K562 (cell line): ENCODE measurements around the gene RNF152. TPM values are rescaled to one million over a fixed set of nuclear protein-coding genes. Genes with fewer than 3 reads are reported as not detected.

Experiments used
- ATAC-seq: fragments of 200-7000 bp; cut with Tn5 transposase; 3 replicates; pipeline ENCODE4 v1.9.1; 2020; ENCODE audit warnings: moderate library complexity
- BruUV-seq: library from RNA; stranded (reverse); fragments of 400-500 nt; replicated peaks from 2 replicates; lab custom pipeline; 2021; lab: Mats Ljungman, UMichigan
- CTCF ChIA-PET: fragments of 300-600 bp; formaldehyde crosslinking; extraction: SDS; loops from one replicate; lab custom pipeline; 2021; ENCODE audit warnings: low intra/inter-chr PET ratio; lab: Yijun Ruan, JAX
- POLR2A ChIA-PET: fragments of 300-600, 350-650 bp; sonication (Branson Sonifier 250); formaldehyde crosslinking; extraction: SDS; loops from one replicate; lab custom pipeline; 2021; ENCODE audit warnings: antibody characterized with exemption, inconsistent platforms; lab: Yijun Ruan, JAX
- DNase-seq, 4 experiments: peaks; one replicate each; pipeline versions ENCODE4 v3.0.0 to v3.0.0-alpha.2; 2011 to 2018; ENCODE audit warnings: low spot score in 3 of 4, mixed read lengths in 3 of 4; ENCODE audit errors: extremely low read depth in 1 of 4
- FAIRE-seq: peaks from 2 replicates; lab custom pipeline; 2011; peaks lifted over from hg19 to GRCh38; lab: Jason Lieb, UNC
- H2AFZ ChIP-seq: 2 replicates; pipeline ENCODE4 v1.6.0; 2011; ENCODE audit warnings: low read depth, low read length, control low read depth, inconsistent platforms
- H3K27ac ChIP-seq: fragments of 200-600 bp; 3 replicates; pipeline ENCODE4 v1.8.0; 2011; ENCODE audit warnings: low read depth, mild to moderate bottlenecking, control low read depth, inconsistent platforms, low read length, moderate library complexity, mixed read lengths; ENCODE audit errors: extremely low read depth
- H3K27me3 ChIP-seq, 2 experiments: fragments of 300-600 bp in 1 of 2; 2 replicates in 1 of 2; 3 replicates in 1 of 2; pipeline versions ENCODE4 v1.6.0 to v1.8.0; 2011; ENCODE audit warnings: inconsistent platforms in 2 of 2, low read length in 2 of 2, mild to moderate bottlenecking in 1 of 2, mixed read lengths in 1 of 2, moderate library complexity in 1 of 2; ENCODE audit not compliant: control insufficient read depth in 2 of 2, insufficient read depth in 2 of 2
- H3K36me3 ChIP-seq: fragments of 300-600 bp; 3 replicates; pipeline ENCODE4 v1.8.0; 2011; ENCODE audit warnings: mild to moderate bottlenecking, low read length, inconsistent platforms; ENCODE audit not compliant: control insufficient read depth, insufficient read depth
- H3K4me1 ChIP-seq, 2 experiments: fragments of 200-600 bp in 1 of 2; replicated peaks in 1 of 2; 2 replicates in 1 of 2; 3 replicates in 1 of 2; pipeline versions ENCODE4 v1.5.1 to v1.8.0; 2011; ENCODE audit warnings: inconsistent platforms in 2 of 2, low read length in 2 of 2, mild to moderate bottlenecking in 1 of 2, mixed read lengths in 1 of 2, moderate library complexity in 1 of 2; ENCODE audit not compliant: control insufficient read depth in 2 of 2, insufficient read depth in 2 of 2
- H3K4me2 ChIP-seq: 2 replicates; pipeline ENCODE4 v1.6.1; 2011; ENCODE audit warnings: low read length, control low read depth, inconsistent platforms, mixed read lengths; ENCODE audit not compliant: insufficient read depth
- H3K4me3 ChIP-seq: fragments of 200-600 bp; sonication (generic), shearing (Covaris generic); 2 replicates; pipeline ENCODE4 v1.5.1; 2016; ENCODE audit warnings: control low read depth, inconsistent platforms
- H3K79me2 ChIP-seq: fragments of 200-600 bp; 3 replicates; pipeline ENCODE4 v1.8.0; 2011; ENCODE audit warnings: low read length, inconsistent platforms; ENCODE audit not compliant: control insufficient read depth, insufficient read depth
- H3K9ac ChIP-seq, 2 experiments: 2 replicates each; pipeline versions ENCODE4 v1.6.0 to v1.6.1; 2011; ENCODE audit warnings: low read depth in 2 of 2, low read length in 2 of 2, control low read depth in 1 of 2, inconsistent platforms in 1 of 2, mild to moderate bottlenecking in 1 of 2, mixed read lengths in 1 of 2; ENCODE audit not compliant: insufficient read depth in 1 of 2
- H3K9me1 ChIP-seq: one replicate; pipeline ENCODE4 v1.6.0; 2011; ENCODE audit warnings: inconsistent platforms, mild to moderate bottlenecking, low read length, moderate library complexity; ENCODE audit not compliant: control insufficient read depth, insufficient read depth
- H3K9me3 ChIP-seq: replicated peaks from 2 replicates; pipeline ENCODE4 v1.5.1; 2011; ENCODE audit warnings: low read depth, low read length, inconsistent platforms; ENCODE audit not compliant: control insufficient read depth, insufficient read depth
- H4K20me1 ChIP-seq: replicated peaks from 2 replicates; pipeline ENCODE4 v1.6.1; 2011; ENCODE audit warnings: low read length, inconsistent platforms, mixed read lengths; ENCODE audit not compliant: control insufficient read depth, insufficient read depth
- ARHGAP35 ChIP-seq: fragments of 450-650 bp; IDR thresholded peaks from 2 replicates; pipeline ENCODE4 v1.6.1; 2018; ENCODE audit not compliant: partially characterized antibody
- ARNT ChIP-seq, 2 experiments: fragments of 450-650 bp; IDR thresholded peaks; 2 replicates each; pipeline ENCODE4 v1.6.1; 2016; ENCODE audit warnings: mild to moderate bottlenecking in 1 of 2
- BCL6 ChIP-seq: fragments of 250-450 bp; sonication (Bioruptor Pico); IDR thresholded peaks from 2 replicates; pipeline ENCODE4 v1.4.0; 2020
- ERF ChIP-seq: fragments of 450-650 bp; formaldehyde crosslinking; IDR thresholded peaks from 2 replicates; pipeline ENCODE4 v1.4.0; 2020; ENCODE audit warnings: mild to moderate bottlenecking, mixed read lengths
- FOXA1 ChIP-seq: fragments of 450-650 bp; IDR thresholded peaks from 2 replicates; pipeline ENCODE4 v1.6.1; 2016; ENCODE audit warnings: mild to moderate bottlenecking, borderline replicate concordance
- PHTF2 ChIP-seq: fragments of 250-450 bp; sonication (Bioruptor Pico); IDR thresholded peaks from 2 replicates; pipeline ENCODE4 v1.5.0; 2021; ENCODE audit warnings: mild to moderate bottlenecking
- PYGO2 ChIP-seq: fragments of 450-650 bp; IDR thresholded peaks from 2 replicates; pipeline ENCODE4 v1.6.1; 2016; ENCODE audit warnings: mild to moderate bottlenecking, missing genetic modification characterization, moderate library complexity, missing compliant biosample characterization
- SLC30A9 ChIP-seq: fragments of 250-450 bp; sonication (Bioruptor Pico); IDR thresholded peaks from 2 replicates; pipeline ENCODE4 v1.8.0; 2022; ENCODE audit warnings: mild to moderate bottlenecking, moderate library complexity
- ZMIZ1 ChIP-seq, 2 experiments: fragments of 150-350 bp in 1 of 2; IDR thresholded peaks; 2 replicates each; pipeline ENCODE4 v1.6.1; 2012 to 2016; ENCODE audit warnings: low read depth in 2 of 2, low read length in 2 of 2, mild to moderate bottlenecking in 1 of 2, moderate library complexity in 1 of 2
- ZNF3 ChIP-seq: fragments of 250-450 bp; sonication (Bioruptor Pico); IDR thresholded peaks from 2 replicates; pipeline ENCODE4 v1.5.0; 2021; ENCODE audit warnings: mild to moderate bottlenecking, moderate library complexity
- ZNF431 ChIP-seq: sonication (generic); formaldehyde crosslinking; IDR thresholded peaks from 2 replicates; pipeline ENCODE4 v1.8.0; 2022; ENCODE audit warnings: mild to moderate bottlenecking, missing genetic modification reagents
- ZNF696 ChIP-seq: fragments of 250-450 bp; sonication (Bioruptor Pico); conservative IDR thresholded peaks from 2 replicates; pipeline ENCODE4 v1.4.0; 2020; ENCODE audit warnings: mild to moderate bottlenecking, moderate library complexity
- ZNF699 ChIP-seq: fragments of 250-450 bp; sonication (Bioruptor Pico); IDR thresholded peaks from 2 replicates; pipeline ENCODE4 v1.8.0; 2021; ENCODE audit warnings: mild to moderate bottlenecking, moderate library complexity; ENCODE audit not compliant: insufficient replicate concordance
- ZNF764 ChIP-seq: fragments of 250-450 bp; sonication (Bioruptor Pico); IDR thresholded peaks from 2 replicates; pipeline ENCODE4 v1.4.0; 2020; ENCODE audit warnings: low read depth, mild to moderate bottlenecking, moderate library complexity
- ZSCAN29 ChIP-seq: fragments of 450-650 bp; IDR thresholded peaks from 2 replicates; pipeline ENCODE4 v1.6.1; 2017
- WGBS: fragments of 100-300 bp; shearing (Covaris generic); methylation state at CpG from one replicate; pipeline ENCODE4 v1.1.6; 2016; ENCODE audit warnings: low coverage, mixed read lengths; ENCODE audit not compliant: insufficient coverage; ENCODE audit errors: missing lambda C conversion rate; 5-methylcytosine and 5-hydroxymethylcytosine counted together
- in situ Hi-C: fragments of 300-500 bp; cut with MboI; formaldehyde crosslinking; loops from 4 replicates; pipeline ENCODE4 v1.15.0; 2018; ENCODE audit warnings: inconsistent platforms, mixed read lengths
- intact Hi-C: fragments of 100-400 bp; cut with micrococcal nuclease; formaldehyde crosslinking; loops from 2 replicates; pipeline ENCODE4 v1.14.2; 2022
- polyA plus RNA-seq, 8 experiments: library from polyadenylated mRNA; depleted of rRNA in 4 of 8; stranded (reverse) in 5 of 8; unstranded in 3 of 8; fragments of >200 nt; fragmentation: Nextera tagmentation in 2 of 8; fragmentation: Illumina TruSeq in 1 of 8; extraction: Ambion mirVana in 2 of 8; extraction: Trizol in 1 of 8; gene quantifications; 2 replicates each; pipeline versions ENCODE4 v1.2.1 to v1.2.3, GENCODE V29; 2011 to 2014; ENCODE audit warnings: inconsistent platforms in 1 of 8, missing spikeins in 1 of 8
- total RNA-seq, 7 experiments: library from RNA; depleted of rRNA in 6 of 7; stranded (reverse); fragments of >200 nt in 6 of 7; fragmentation: Illumina TruSeq in 2 of 7; extraction: Trizol in 2 of 7; gene quantifications; 2 replicates each; pipeline versions ENCODE4 v1.2.1 to v1.2.3, GENCODE V29; 2011 to 2021; ENCODE audit warnings: low replicate concordance in 1 of 7
- TF ChIP-seq, protein P1 (sequence below): fragments of 250-450 bp; sonication (Bioruptor Pico); IDR thresholded peaks from 2 replicates; pipeline ENCODE4 v1.9.0; 2021; ENCODE audit warnings: mild to moderate bottlenecking

Gene RNF152
- total and polyA plus RNA-seq, 9 of the 15 experiments (the other 6 are each of a cell fraction or from before 2014, with no cell fraction given) = 0.04 to 0.05 TPM; not detected in 7

- no peak for FAIRE-seq
- CTCF ChIA-PET = no interaction called here
- no peaks in the 10 kb centered on the region for H4K20me1 ChIP-seq
These were observed 46.4 kb upstream of the RNF152 start for GRCh38 chr18:61939046-61939674.

More at GRCh38 chr18:61939046-61939674, 46.4 kb upstream of the RNF152 start:
- no peaks in the 10 kb centered on the region; a peak in 1 of 5 replicates for H3K27me3 ChIP-seq
- ATAC-seq (no peak), DNase-seq (no peak)
- no peak for TF ChIP-seq PYGO2 (tag)
- TF ChIP-seq ERF (CRISPR knock-in tag) = no peak
- no peak for TF ChIP-seq ZNF699 (CRISPR knock-in tag)
- TF ChIP-seq ZNF431 (CRISPR knock-in tag) = no peak
- TF ChIP-seq BCL6 = no peak
- TF ChIP-seq ZNF764 (CRISPR knock-in tag) = no peak
- TF ChIP-seq, protein P1, sequence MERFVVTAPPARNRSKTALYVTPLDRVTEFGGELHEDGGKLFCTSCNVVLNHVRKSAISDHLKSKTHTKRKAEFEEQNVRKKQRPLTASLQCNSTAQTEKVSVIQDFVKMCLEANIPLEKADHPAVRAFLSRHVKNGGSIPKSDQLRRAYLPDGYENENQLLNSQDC (CRISPR knock-in tag) = no peak
- TF ChIP-seq FOXA1 = no peak
- TF ChIP-seq SLC30A9 = no peak
- no peak for TF ChIP-seq PHTF2 (CRISPR knock-in tag)
- TF ChIP-seq ARNT (IDR thresholded peaks at IDR 0.05) = no peak
- TF ChIP-seq ZMIZ1 (IDR thresholded peaks at IDR 0.05; ENCODE audit: low read depth in 2 of 2, low read length in 2 of 2) = no peak
- no peak for TF ChIP-seq ZSCAN29
- no peak for TF ChIP-seq ARHGAP35
- TF ChIP-seq ZNF3 (CRISPR knock-in tag) = no peak
- no peak for TF ChIP-seq ZNF696 (CRISPR knock-in tag)
- no peaks in the 10 kb centered on the region for H3K9me3 ChIP-seq
- BruUV-seq = no TSS peak
- WGBS = 0% methylated on average over 4 of the region's 4 CpGs
- no peak overlapping the region for H3K9ac ChIP-seq
- H3K36me3 ChIP-seq = no peaks in the 10 kb centered on the region
- no peak overlapping the region for H2AFZ ChIP-seq
- intact Hi-C loops = no loop called here
- no peaks in the 10 kb centered on the region for H3K9me1 ChIP-seq
- POLR2A ChIA-PET = no interaction called here
- in situ Hi-C loops = no loop called here
- H3K4me3 ChIP-seq = no peak overlapping the region
- no peaks in the 10 kb centered on the region for H3K4me1 ChIP-seq
- no peak overlapping the region for H3K4me2 ChIP-seq
- H3K79me2 ChIP-seq = no peaks in the 10 kb centered on the region
- H3K27ac ChIP-seq = no peak overlapping the region
